Large intestine (tissue), 3 donors: Measurements from ENCODE around the gene CCDC187. TPM values are rescaled to one million over a fixed set of nuclear protein-coding genes. Genes with fewer than 3 reads are reported as not detected.
"Not testable (repeated sequence)": the region's sequence is repeated elsewhere in the genome, so short reads cannot be mapped to it uniquely, and the experiment has no call there.

Source experiments
- DNase-seq, 2 donors: peaks; one replicate each; pipeline versions ENCODE4 v3.0.0 to v3.0.0-alpha.2; 2013
- H3K27ac ChIP-seq: one replicate; pipeline ENCODE4 v1.5.1; 2013; ENCODE audit warnings: low read length
- H3K27me3 ChIP-seq: 2 replicates; pipeline ENCODE4 v1.6.1; 2013; ENCODE audit warnings: low read length; ENCODE audit not compliant: control insufficient read depth, insufficient read depth
- H3K36me3 ChIP-seq: 2 replicates; pipeline ENCODE4 v1.6.1; 2013; ENCODE audit warnings: low read length; ENCODE audit not compliant: control insufficient read depth, insufficient read depth
- H3K4me1 ChIP-seq: one replicate; pipeline ENCODE4 v1.6.1; 2013; ENCODE audit warnings: low read length; ENCODE audit not compliant: control insufficient read depth, insufficient read depth
- H3K4me3 ChIP-seq: one replicate; pipeline ENCODE4 v1.5.1; 2013; ENCODE audit warnings: low read length
- H3K9me3 ChIP-seq: one replicate; pipeline ENCODE4 v1.6.1; 2013; ENCODE audit warnings: mild to moderate bottlenecking, low read depth, low read length, moderate library complexity; ENCODE audit not compliant: control insufficient read depth
- WGBS: methylation state at CpG from one replicate; pipeline ENCODE4 v1.1.5; 2013; ENCODE audit warnings: low lambda C conversion rate; ENCODE audit not compliant: insufficient coverage; 5-methylcytosine and 5-hydroxymethylcytosine counted together
- polyA plus RNA-seq: library from polyadenylated mRNA; unstranded; fragments of 120-200 nt; gene quantifications from one replicate; pipeline ENCODE4 v1.2.1, GENCODE V29; 2013

Gene CCDC187
- polyA plus RNA-seq, 1 donor: 2.0 TPM

GRCh38 chr9:136242248-136242647, 61.6 kb downstream of the CCDC187 start:
- no peak overlapping the region for H3K27ac ChIP-seq
- H3K36me3 ChIP-seq: no peaks in the 10 kb centered on the region
- no peaks in the 10 kb centered on the region for H3K9me3 ChIP-seq
- H3K27me3 ChIP-seq: peaks cover 7% of the 10 kb centered on the region
- DNase-seq: no peak
- WGBS: no CpG with 5 or more reads among the region's 8 CpGs
- no peak overlapping the region for H3K4me3 ChIP-seq
- peaks cover 7% of the 10 kb centered on the region for H3K4me1 ChIP-seq

DNA sequence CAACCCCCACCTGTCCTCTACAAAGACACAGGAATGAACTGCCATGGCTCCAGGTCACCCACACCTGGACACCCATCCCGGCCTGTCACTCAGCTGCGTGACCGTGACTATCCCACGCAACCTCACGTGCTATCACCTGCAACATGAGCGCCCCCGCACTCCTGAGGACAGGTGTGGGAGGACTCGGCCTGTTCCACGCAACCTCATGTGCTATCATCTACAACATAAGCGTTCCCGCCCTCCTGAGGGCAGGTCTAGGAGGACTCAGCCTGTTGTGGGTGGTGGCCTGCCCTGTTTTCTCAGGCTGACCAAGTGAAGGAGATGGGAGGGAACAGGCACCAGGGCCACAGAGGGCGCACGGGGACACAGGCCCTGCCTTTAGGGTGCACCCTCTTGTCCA, 62.4 kb downstream of the CCDC187 start:
- Histone ChIP-seq H3K4me3 (no peak overlapping the region), H3K27ac (no peak overlapping the region), H3K4me1 (peaks cover 7% of the 10 kb centered on the region), H3K27me3 (no peaks in the 10 kb centered on the region), H3K9me3 (no peaks in the 10 kb centered on the region), H3K36me3 (peaks cover 3% of the 10 kb centered on the region)
- WGBS: no CpG with 5 or more reads among the region's 13 CpGs
- no peak for DNase-seq

DNA sequence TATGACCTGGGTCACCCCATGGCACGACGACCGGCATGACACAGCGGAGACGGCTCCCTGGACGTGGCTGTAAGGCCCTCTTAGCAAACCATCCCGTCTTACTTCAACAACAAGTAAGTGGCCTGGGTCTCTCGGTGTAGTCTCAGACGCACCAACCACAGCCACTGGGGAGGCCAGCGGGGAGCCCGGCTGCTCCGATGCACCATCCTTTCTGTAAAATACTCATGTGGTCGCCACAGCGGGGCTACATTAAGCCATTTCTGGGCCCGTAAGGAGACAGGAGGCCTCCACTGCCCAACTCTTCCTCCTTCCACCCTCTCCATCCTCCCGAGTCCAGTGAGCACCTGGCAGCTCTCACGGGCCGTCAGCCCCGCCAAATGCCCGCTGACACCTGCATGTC, 63.0 kb downstream of the CCDC187 start:
- Histone ChIP-seq H3K4me3 (no peak overlapping the region), H3K36me3 (peaks cover 9% of the 10 kb centered on the region), H3K27me3 (no peaks in the 10 kb centered on the region), H3K9me3 (no peaks in the 10 kb centered on the region), H3K4me1 (peaks cover 5% of the 10 kb centered on the region), H3K27ac (no peak overlapping the region)
- no peak for DNase-seq
- no CpG with 5 or more reads among the region's 20 CpGs for WGBS

- peaks cover 19% of the 10 kb centered on the region for H3K36me3 ChIP-seq
- WGBS: no CpG with 5 or more reads among the region's 2 CpGs
- DNase-seq: no peak
Measured at GRCh38 chr9:136239983-136240330, 63.9 kb downstream of the CCDC187 start.

DNA sequence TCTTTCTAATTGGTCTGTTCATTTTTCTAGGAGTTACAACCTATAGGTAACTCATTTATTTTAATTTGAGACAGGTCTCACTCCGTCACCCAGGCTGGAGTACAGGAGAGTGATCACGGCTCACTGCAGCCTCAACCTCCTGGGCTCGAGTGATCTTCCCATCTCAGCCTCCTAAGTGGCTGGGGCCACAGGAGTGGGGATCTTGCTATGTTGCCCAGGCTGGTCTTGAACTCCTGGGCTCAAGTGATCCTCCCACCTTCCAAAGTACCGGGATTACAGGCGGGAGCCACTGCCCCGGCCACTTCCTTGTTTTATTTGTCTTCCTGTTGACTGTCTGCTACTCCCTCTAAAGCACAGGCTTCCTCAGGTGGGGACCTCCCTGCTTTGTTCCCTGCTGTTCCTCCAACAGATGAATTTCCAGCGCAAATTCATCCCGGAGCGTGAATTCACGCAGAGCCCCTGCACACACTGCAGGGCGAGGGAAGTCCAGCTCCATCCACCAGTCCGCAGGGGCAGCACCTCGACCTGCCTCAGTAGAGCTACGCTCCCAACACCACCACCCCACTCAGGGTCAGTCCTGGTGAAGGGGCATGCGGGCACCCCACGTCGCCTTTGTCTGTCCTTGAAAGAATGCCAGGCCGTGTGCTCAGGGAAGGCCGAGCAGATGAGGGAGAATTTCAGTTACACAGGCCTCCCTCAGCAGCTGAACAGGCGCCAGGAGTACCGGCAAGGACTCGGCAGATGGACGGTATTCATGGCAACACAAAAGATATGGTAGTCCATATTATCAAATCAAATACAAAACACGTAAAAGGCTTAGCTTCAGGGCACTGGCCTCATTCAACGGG, 64.5 kb downstream of the CCDC187 start:
- H3K27me3 ChIP-seq: no peaks in the 10 kb centered on the region
- DNase-seq: no peak
- H3K36me3 ChIP-seq: peaks cover 20% of the 10 kb centered on the region
- H3K4me3 ChIP-seq: no peak overlapping the region
- no peaks in the 10 kb centered on the region for H3K4me1 ChIP-seq
- H3K9me3 ChIP-seq: peaks cover 3% of the 10 kb centered on the region
- no CpG with 5 or more reads among the region's 25 CpGs for WGBS
- no peak overlapping the region for H3K27ac ChIP-seq

More at GRCh38 chr9:136239983-136240330, 63.9 kb downstream of the CCDC187 start:
- Histone ChIP-seq H3K9me3 (no peaks in the 10 kb centered on the region), H3K27me3 (no peaks in the 10 kb centered on the region), H3K27ac (no peak overlapping the region), H3K4me3 (no peak overlapping the region), H3K4me1 (peaks cover 3% of the 10 kb centered on the region)

- Histone ChIP-seq H3K27ac (no peak overlapping the region), H3K27me3 (no peaks in the 10 kb centered on the region), H3K36me3 (peaks cover 21% of the 10 kb centered on the region), H3K9me3 (peaks cover 3% of the 10 kb centered on the region), H3K4me1 (no peaks in the 10 kb centered on the region), H3K4me3 (no peak overlapping the region)
- no peak for DNase-seq
- no CpG with 5 or more reads among the region's 12 CpGs for WGBS
Measured at GRCh38 chr9:136238342-136238732, 65.6 kb downstream of the CCDC187 start.

DNA sequence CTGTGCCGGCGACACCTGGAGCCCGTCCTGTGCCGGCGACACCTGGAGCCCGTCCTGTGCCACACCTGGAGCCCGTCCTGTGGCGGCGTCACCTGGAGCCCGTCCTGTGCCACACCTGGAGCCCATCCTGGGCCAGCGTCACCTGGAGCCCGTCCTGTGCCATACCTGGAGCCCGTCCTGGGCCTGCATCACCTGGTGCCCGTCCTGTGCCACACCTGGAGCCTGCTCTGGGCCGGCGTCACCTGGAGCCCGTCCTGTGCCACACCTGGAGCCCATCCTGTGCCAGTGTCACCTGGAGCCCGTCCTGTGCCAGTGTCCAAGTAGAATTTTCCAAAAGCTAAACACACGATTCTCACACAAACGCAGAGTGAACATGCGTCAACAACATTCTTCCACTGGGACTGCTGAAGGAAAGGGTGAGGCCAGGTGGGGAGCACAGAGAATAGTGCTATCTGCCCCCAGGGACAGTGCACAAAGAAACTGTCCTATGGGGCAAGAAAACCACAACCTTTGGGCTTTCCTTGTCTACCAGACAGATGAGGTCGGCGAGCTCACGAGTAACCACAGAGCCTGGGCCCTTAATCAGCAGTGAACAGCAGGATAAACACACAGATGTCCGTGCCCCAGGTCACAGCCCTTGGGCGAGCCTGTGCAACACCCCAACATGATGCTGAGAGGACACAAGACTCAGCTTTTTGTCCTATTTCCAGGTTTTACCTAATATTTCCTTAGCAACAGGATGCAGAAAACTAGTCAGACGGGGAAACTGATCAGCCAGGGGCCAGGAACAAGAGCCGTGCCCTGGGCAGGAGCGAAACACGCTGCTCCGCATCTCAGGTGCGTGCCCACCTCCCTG, 66.2 kb downstream of the CCDC187 start:
- Histone ChIP-seq H3K27ac (no peak overlapping the region), H3K4me3 (no peak overlapping the region), H3K36me3 (peaks cover 21% of the 10 kb centered on the region), H3K4me1 (no peaks in the 10 kb centered on the region), H3K9me3 (peaks cover 3% of the 10 kb centered on the region), H3K27me3 (no peaks in the 10 kb centered on the region)
- WGBS: no CpG with 5 or more reads among the region's 32 CpGs
- DNase-seq: no peak

GRCh38 chr9:136236471-136237410, 67.2 kb downstream of the CCDC187 start:
- DNase-seq, H3K27ac ChIP-seq, H3K4me3 ChIP-seq, H3K4me1 ChIP-seq, H3K27me3 ChIP-seq, H3K9me3 ChIP-seq: not testable (repeated sequence)
- no CpG with 5 or more reads among the region's 43 CpGs for WGBS
- peaks cover 21% of the 10 kb centered on the region for H3K36me3 ChIP-seq

DNA sequence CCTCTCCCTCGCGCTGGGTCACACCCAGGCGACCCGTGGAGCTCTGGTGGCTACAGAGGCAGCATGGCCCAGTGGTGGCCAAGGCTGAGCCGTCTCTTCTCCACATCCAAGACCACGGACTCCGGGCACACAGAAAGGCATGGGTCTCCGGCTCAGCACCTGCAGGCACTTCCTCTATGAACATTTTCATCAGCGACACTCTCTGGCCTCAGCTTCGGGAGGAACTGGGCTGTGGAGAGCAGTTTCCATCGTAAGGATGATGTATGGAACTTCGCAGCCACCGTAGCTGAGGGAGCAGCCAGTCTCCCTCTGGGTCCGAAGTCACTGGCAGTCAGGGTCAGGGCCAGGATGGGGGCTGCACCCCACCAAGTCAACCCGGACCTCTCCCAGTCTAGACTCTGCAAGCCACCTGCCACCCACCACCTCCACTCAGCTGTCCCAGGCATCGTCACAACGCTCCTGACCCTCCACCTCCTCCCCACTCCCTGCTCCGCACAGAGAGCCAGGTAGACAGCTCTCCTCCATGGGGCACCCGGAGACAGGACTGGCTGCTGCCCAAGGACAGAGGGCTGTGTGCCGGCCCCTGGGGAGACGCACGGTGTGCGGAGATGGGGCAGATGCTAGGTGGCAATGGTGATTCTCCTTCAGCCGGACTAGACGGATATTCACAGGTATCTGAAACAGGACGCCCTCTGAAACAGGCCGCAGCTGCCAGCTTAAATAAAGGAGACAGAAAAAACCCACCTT, 68.0 kb downstream of the CCDC187 start:
- Histone ChIP-seq H3K27ac (no peak overlapping the region), H3K36me3 (peaks cover 24% of the 10 kb centered on the region), H3K27me3 (no peaks in the 10 kb centered on the region), H3K4me3 (no peak overlapping the region), H3K9me3 (peaks cover 3% of the 10 kb centered on the region), H3K4me1 (no peaks in the 10 kb centered on the region)
- no peak for DNase-seq
- no CpG with 5 or more reads among the region's 27 CpGs for WGBS
